PC-9 (cell line): ENCODE results near the gene COL5A2.

ENCODE experiments used
- CTCF ChIP-seq: fragments of 200-600 bp; sonication (generic); conservative IDR thresholded peaks from 2 replicates; pipeline ENCODE4 v1.6.1; 2017; ENCODE audit warnings: mixed run types, antibody characterized with exemption, mild to moderate bottlenecking, moderate library complexity
- EZH2 ChIP-seq: fragments of 200-600 bp; sonication (generic); IDR thresholded peaks from 2 replicates; pipeline ENCODE4 v1.8.0; 2017; ENCODE audit warnings: antibody characterized with exemption, low read depth

- no peak for TF ChIP-seq EZH2
- no peak for TF ChIP-seq CTCF
Measured at GRCh38 chr2:189138800-189139199, 40.8 kb downstream of the COL5A2 start.
